ENCODE results near the gene KRT33B.
"Not testable (repeated sequence)": the region's sequence is repeated elsewhere in the genome, so short reads cannot be mapped to it uniquely, and the experiment has no call there.

The KRT33B gene

GRCh38 chr17:41393826-41394225, 24.2 kb upstream of the KRT33B start:
- no peak for DNase-seq (ENCODE audit: low read depth in 2 of 2)

- no peak for DNase-seq (ENCODE audit: low read depth in 2 of 2)
Measured at GRCh38 chr17:41393294-41393693, 23.7 kb upstream of the KRT33B start.

- DNase-seq (ENCODE audit: low read depth in 2 of 2), result no peak
Measured at GRCh38 chr17:41392278-41392677, 22.7 kb upstream of the KRT33B start.

GRCh38 chr17:41391535-41391934, 21.9 kb upstream of the KRT33B start:
- DNase-seq (ENCODE audit: low read depth in 2 of 2), result no peak

GRCh38 chr17:41390411-41390938, 20.9 kb upstream of the KRT33B start:
- no peak for DNase-seq (ENCODE audit: low read depth in 2 of 2)

- no peak for DNase-seq (ENCODE audit: low read depth in 2 of 2)
Measured at GRCh38 chr17:41387670-41388069, 18.1 kb upstream of the KRT33B start.

- DNase-seq (ENCODE audit: low read depth in 2 of 2), result no peak
Measured at GRCh38 chr17:41386227-41386626, 16.6 kb upstream of the KRT33B start.

- no peak for DNase-seq (ENCODE audit: low read depth in 2 of 2)
Measured at GRCh38 chr17:41383690-41384089, 14.1 kb upstream of the KRT33B start.

GRCh38 chr17:41382394-41382793, 12.8 kb upstream of the KRT33B start:
- DNase-seq (ENCODE audit: low read depth in 2 of 2), result no peak

- DNase-seq (ENCODE audit: low read depth in 2 of 2), result not testable (repeated sequence)
Measured at GRCh38 chr17:41381943-41382342, 12.3 kb upstream of the KRT33B start, which contains the start of gene KRT34. Gene KRT34, minus strand, starts transcription at chr17:41382306. Its CDS starts 60 bp downstream, at chr17:41382246.

GRCh38 chr17:41380091-41380490, 10.5 kb upstream of the KRT33B start:
- not testable (repeated sequence) for DNase-seq (ENCODE audit: low read depth in 2 of 2)

GRCh38 chr17:41377546-41377945, 7.9 kb upstream of the KRT33B start:
- no peak for DNase-seq (ENCODE audit: low read depth in 2 of 2)

- DNase-seq (ENCODE audit: low read depth in 2 of 2), result no peak
Measured at GRCh38 chr17:41369023-41369422, 590 bp downstream of the KRT33B start.

GRCh38 chr17:41367426-41368075, 2.1 kb downstream of the KRT33B start:
- no peak for DNase-seq (ENCODE audit: low read depth in 2 of 2)

- no peak for DNase-seq (ENCODE audit: low read depth in 2 of 2)
Measured at GRCh38 chr17:41366070-41366469, 3.5 kb downstream of the KRT33B start.

GRCh38 chr17:41363881-41364280, 5.7 kb downstream of the KRT33B start:
- DNase-seq (ENCODE audit: low read depth in 2 of 2), result no peak

- DNase-seq (ENCODE audit: low read depth in 2 of 2), result no peak
Measured at GRCh38 chr17:41360296-41360995, 9.2 kb downstream of the KRT33B start.

- no peak for DNase-seq (ENCODE audit: low read depth in 2 of 2)
Measured at GRCh38 chr17:41354536-41354935, 15.1 kb downstream of the KRT33B start.

- DNase-seq (ENCODE audit: low read depth in 2 of 2), result no peak
Measured at GRCh38 chr17:41352597-41353366, 16.8 kb downstream of the KRT33B start.

GRCh38 chr17:41351177-41351576, 18.4 kb downstream of the KRT33B start:
- no peak for DNase-seq (ENCODE audit: low read depth in 2 of 2)

- not testable (repeated sequence) for DNase-seq (ENCODE audit: low read depth in 2 of 2)
Measured at GRCh38 chr17:41350381-41350878, 19.2 kb downstream of the KRT33B start, which contains the start of gene KRT33A. Gene KRT33A, minus strand, starts transcription at chr17:41350828. Its CDS starts 61 bp downstream, at chr17:41350767.

All from stimulated activated CD8-positive, alpha-beta memory T cell treated with anti-CD3 and anti-CD28 coated beads, Interleukin-7, amount 100 ng/mL, for 1 hour (primary cell).